ENCODE measurements around the gene CTAG1A. TPM values are rescaled to one million over a fixed set of nuclear protein-coding genes. Genes with fewer than 3 reads are reported as not detected.
"Not testable (repeated sequence)": the region's sequence is repeated elsewhere in the genome, so short reads cannot be mapped to it uniquely, and the experiment has no call there.

CTAG1A gene
- total RNA-seq, 1 donor from 2014 or later, result not detected

DNA sequence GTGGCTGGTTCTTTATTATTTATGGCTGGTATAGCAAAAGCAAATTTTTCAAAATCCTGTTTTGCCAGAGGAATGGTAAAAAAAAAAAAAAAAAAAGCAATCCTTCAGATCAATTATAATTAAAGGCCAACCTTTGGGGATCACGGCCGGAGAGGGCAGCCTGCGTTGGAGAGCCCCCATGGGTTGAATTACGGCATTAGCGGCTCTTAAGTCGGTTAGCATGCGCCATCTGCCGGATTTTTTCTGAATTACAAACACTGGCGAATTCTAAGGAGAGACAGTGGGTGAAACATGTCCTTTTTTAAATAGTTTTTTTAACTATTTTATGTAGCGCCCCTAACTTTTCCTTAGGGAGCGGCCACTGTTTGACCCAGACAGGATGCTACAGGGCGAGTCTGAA lies 28.7 kb downstream of the CTAG1A start:
- not testable (repeated sequence) for DNase-seq (ENCODE audit: low spot score)

DNA sequence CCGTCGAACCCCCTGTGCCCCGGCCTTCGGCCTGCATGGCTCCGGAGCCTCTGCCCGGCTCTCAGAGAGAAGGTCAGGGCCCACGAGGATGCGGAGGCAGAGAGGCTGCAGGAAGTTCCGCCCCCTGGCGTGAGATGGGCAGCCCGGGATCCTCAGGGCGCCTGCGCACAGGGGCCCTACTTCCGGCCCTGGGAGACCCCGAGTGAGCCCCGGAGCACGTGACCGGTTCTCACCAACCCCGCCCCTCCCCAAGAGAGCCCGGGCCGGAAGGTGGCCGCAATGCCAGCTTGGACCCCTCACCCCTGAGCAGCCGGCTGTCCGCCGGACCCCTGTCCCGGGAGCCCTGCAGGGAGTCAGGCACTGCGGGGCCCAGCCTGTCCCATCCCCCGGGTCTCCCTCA lies 34.2 kb downstream of the CTAG1A start, which contains the start of gene CTAG1B:
Gene CTAG1B, minus strand, starts transcription at position 101 of the 400 bp plus-strand sequence. Its CDS starts 64 bp downstream, at position 37.
- DNase-seq (ENCODE audit: low spot score), result not testable (repeated sequence)

DNA sequence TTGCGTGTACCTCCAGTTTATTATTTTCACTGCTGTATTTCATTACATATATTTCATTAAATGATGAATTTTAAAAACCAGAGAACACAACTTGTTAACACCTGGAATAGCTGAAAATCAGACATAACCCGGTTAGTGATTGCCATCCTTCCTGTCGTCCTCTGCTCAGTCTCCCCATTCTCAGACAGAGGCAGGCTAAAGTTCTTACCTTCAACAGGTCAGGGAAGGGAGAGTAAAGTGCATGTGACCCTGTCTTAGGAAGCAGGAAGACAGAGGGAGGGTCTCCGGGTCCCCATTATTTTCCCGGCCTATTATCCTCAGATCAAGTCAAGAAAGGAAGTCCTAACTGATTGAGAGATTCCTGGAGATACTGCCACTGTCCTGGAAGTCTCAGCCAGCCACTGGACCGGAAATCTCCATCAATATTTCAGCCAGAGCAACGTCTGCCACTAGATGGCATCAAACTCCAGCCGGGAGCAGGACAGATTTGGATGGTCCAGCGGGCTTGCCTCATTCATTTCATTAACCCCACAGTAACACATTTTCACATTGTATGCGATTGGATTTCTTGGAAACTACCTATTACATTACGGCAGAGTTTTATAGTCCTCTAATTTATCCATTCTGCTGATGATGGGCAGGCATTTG lies 36.0 kb downstream of the CTAG1A start:
- DNase-seq (ENCODE audit: low spot score), result not testable (repeated sequence)

DNA sequence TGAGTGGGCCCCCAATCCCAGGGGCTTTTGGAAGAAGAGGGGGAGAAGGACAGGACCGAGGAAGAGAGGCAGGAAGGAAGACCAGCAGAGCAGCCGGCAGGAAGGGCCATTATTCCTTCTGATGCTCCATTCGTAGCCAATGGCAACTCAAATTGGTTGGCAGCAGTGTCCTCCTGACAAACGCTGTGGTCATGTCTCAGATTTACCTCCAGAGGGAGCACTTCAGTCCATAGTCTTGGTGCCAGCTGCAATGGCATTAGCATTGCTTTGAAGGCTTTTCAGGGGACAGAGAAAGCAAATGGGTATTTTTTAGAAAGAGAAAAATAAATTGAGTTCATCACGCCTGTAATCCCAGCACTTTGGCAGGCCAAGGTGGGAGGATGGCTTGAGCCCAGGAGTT lies 44.0 kb downstream of the CTAG1A start:
- DNase-seq (ENCODE audit: low spot score), result not testable (repeated sequence)

DNA sequence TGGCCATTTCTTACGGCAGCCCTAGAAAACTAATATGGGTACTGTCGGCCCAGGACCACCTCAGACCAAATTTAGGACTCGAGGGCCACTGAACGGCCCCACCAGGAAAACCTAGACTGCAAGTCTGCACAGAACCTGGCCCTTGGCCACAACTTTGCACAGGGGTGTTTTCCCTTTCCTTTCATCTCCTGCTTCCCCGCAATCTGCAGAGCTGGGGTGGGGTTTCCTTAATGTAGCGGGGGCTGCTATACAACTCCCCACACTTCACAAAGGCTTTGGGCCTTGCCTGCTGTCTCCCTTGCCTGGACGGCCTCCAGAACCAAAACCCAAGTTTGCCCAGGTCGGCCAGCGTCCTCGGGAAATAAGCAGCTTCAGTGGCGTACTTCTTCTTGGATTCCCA lies 46.0 kb downstream of the CTAG1A start:
- DNase-seq (ENCODE audit: low spot score), result not testable (repeated sequence)

DNA sequence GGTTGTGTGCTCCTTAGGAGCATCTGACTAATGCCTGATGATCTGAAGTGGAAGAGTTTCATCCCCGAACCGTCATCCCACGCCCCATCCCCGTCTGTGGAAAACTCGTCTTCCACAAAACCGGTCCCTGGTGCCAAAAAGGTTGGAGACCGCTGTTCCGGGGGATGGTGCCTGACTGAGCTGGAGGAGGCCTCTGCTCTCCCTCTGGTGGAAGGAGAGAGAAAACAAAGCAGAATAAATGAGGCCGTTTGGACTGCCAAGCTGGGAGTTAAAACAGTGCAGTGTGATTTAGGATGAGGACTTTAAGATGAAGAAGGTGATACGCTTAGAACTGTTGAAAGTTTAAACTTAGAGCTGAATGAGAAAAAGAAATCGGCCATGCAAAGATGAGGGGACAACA lies 48.7 kb downstream of the CTAG1A start:
- not testable (repeated sequence) for DNase-seq (ENCODE audit: low spot score)

Other genes starting within 250 kb of the CTAG1A start
- 2,367 TPM for gene FLNA, start 210.5 kb upstream of the CTAG1A start, total RNA-seq
- 62.6 TPM for gene EMD, start 205.8 kb upstream of the CTAG1A start, total RNA-seq
- gene RPL10, start 186.8 kb upstream of the CTAG1A start, total RNA-seq, result 1,937 TPM
- gene DNASE1L1, start 175.9 kb upstream of the CTAG1A start, total RNA-seq, result 28.2 TPM
- 49.8 TPM for gene TAFAZZIN, start 173.6 kb upstream of the CTAG1A start, total RNA-seq
- 108 TPM for gene ATP6AP1, start 156.5 kb upstream of the CTAG1A start, total RNA-seq
- 157 TPM for gene GDI1, start 148.0 kb upstream of the CTAG1A start, total RNA-seq
- gene FAM50A, start 141.0 kb upstream of the CTAG1A start, total RNA-seq, result 71.3 TPM
- gene PLXNA3, start 126.9 kb upstream of the CTAG1A start, total RNA-seq, result 75.6 TPM
- 26.3 TPM for gene LAGE3, start 105.9 kb upstream of the CTAG1A start, total RNA-seq
- 38.2 TPM for gene UBL4A, start 98.5 kb upstream of the CTAG1A start, total RNA-seq
- 32.2 TPM for gene SLC10A3, start 94.5 kb upstream of the CTAG1A start, total RNA-seq
- 75.3 TPM for gene FAM3A, start 68.9 kb upstream of the CTAG1A start, total RNA-seq
- 119 TPM for gene G6PD, start 38.3 kb upstream of the CTAG1A start, total RNA-seq
- gene IKBKG, start 37.5 kb upstream of the CTAG1A start, total RNA-seq, result 31.2 TPM
- not detected for gene CTAG1B, start 34.1 kb downstream of the CTAG1A start, total RNA-seq
- not detected for gene CTAG2, start 68.4 kb downstream of the CTAG1A start, total RNA-seq
- 4.6 TPM for gene GAB3, start 165.9 kb downstream of the CTAG1A start, total RNA-seq
- 26.9 TPM for gene DKC1, start 177.7 kb downstream of the CTAG1A start, total RNA-seq
- gene MPP1, start 220.4 kb downstream of the CTAG1A start, total RNA-seq, result 48.5 TPM
- gene SMIM9, start 249.5 kb downstream of the CTAG1A start, total RNA-seq, result not detected